Measurements from ENCODE around the gene A4GALT.

The A4GALT gene

GRCh38 chr22:42700901-42701300, 19.8 kb downstream of the A4GALT start:
- DNase-seq, result no peak

- no peak for DNase-seq
Measured at GRCh38 chr22:42700355-42700754, 20.3 kb downstream of the A4GALT start.

- DNase-seq, result no peak
Measured at GRCh38 chr22:42699976-42700352, 20.7 kb downstream of the A4GALT start.

- DNase-seq, result no peak
Measured at GRCh38 chr22:42699281-42699975, 21.2 kb downstream of the A4GALT start.

GRCh38 chr22:42697542-42698013, 23.1 kb downstream of the A4GALT start:
- DNase-seq, result no peak

- no peak for DNase-seq
Measured at GRCh38 chr22:42696331-42696967, 24.2 kb downstream of the A4GALT start.

- DNase-seq, result no peak
Measured at GRCh38 chr22:42695294-42695693, 25.4 kb downstream of the A4GALT start.

GRCh38 chr22:42693763-42694683, 26.6 kb downstream of the A4GALT start:
- DNase-seq, result no peak

GRCh38 chr22:42693055-42693762, 27.5 kb downstream of the A4GALT start:
- no peak for DNase-seq

GRCh38 chr22:42692239-42693054, 28.2 kb downstream of the A4GALT start:
- DNase-seq, result no peak

- DNase-seq, result no peak
Measured at GRCh38 chr22:42691440-42691839, 29.2 kb downstream of the A4GALT start.

GRCh38 chr22:42688241-42689211, 32.1 kb downstream of the A4GALT start:
- DNase-seq, result no peak

- DNase-seq, result no peak
Measured at GRCh38 chr22:42686756-42687491, 33.7 kb downstream of the A4GALT start.

GRCh38 chr22:42685941-42686653, 34.6 kb downstream of the A4GALT start:
- no peak for DNase-seq

- DNase-seq, result no peak
Measured at GRCh38 chr22:42684462-42685195, 36.0 kb downstream of the A4GALT start.

GRCh38 chr22:42683578-42684283, 36.9 kb downstream of the A4GALT start:
- no peak for DNase-seq

- no peak for DNase-seq
Measured at GRCh38 chr22:42682113-42682851, 38.4 kb downstream of the A4GALT start.
